ENCODE results near the gene PALLD. TPM values are rescaled to one million over a fixed set of nuclear protein-coding genes. Genes with fewer than 3 reads are reported as not detected.

Gene PALLD
- total RNA-seq, 1 experiment from 2014 or later: 166 TPM

GRCh38 chr4:168825975-168826374, 329.1 kb downstream of the PALLD start:
- H3K27ac ChIP-seq (ENCODE audit: low read depth, low read length): no peak overlapping the region
- H3K9me2 ChIP-seq (ENCODE audit: insufficient read depth): no peaks in the 10 kb centered on the region
- ChIA-PET POLR2A (no interaction called here), RAD21 (ENCODE audit: low non-redundant PET in 1 of 2, low total read pairs in 2 of 2, uncharacterized antibody in 2 of 2, unreplicated experiment in 2 of 2) (no interaction called here), CTCF (no interaction called here)
- no peak overlapping the region for H3K4me2 ChIP-seq (ENCODE audit: low read length)
- ATAC-seq: no peak
- TF ChIP-seq POLR2A (IDR thresholded peaks at IDR 0.05; ENCODE audit: borderline replicate concordance, extremely low read depth, insufficient read depth, insufficient read length): no peak
- no TSS peak for BruUV-seq (replicated peaks)
- no peaks in the 10 kb centered on the region for H4K20me1 ChIP-seq (ENCODE audit: insufficient read depth)
- no peak for DNase-seq (ENCODE audit: low read depth, low spot score)
- H3K9ac ChIP-seq (ENCODE audit: low read length): no peak overlapping the region
- H3K27me3 ChIP-seq (ENCODE audit: insufficient read depth, low read length): no peaks in the 10 kb centered on the region
- no peak overlapping the region for H3K4me3 ChIP-seq (replicated peaks in 1 of 2; ENCODE audit: low read depth in 1 of 2, low read length in 2 of 2)
- H3K9me3 ChIP-seq (ENCODE audit: control insufficient read depth in 1 of 2, insufficient read depth in 1 of 2, low read depth in 1 of 2, low read length in 2 of 2): no peaks in the 10 kb centered on the region
- no peaks in the 10 kb centered on the region for H3K79me2 ChIP-seq (ENCODE audit: insufficient read depth, low read length)
- intact Hi-C loops (cut with micrococcal nuclease): no loop called here
- no peaks in the 10 kb centered on the region for H3K36me3 ChIP-seq (ENCODE audit: control insufficient read depth in 1 of 2, insufficient read depth in 2 of 2, low read length in 2 of 2)
- peaks cover 7 to 13% of the 10 kb centered on the region in 2 experiments; a peak in 3 of 4 replicates for H3K4me1 ChIP-seq (ENCODE audit: control insufficient read depth in 1 of 2, insufficient read depth in 2 of 2, low read length in 2 of 2)
- H2AFZ ChIP-seq (ENCODE audit: low read depth, low read length, poor library complexity, severe bottlenecking): no peak overlapping the region

- CTCF ChIA-PET: no interaction called here
- H3K27me3 ChIP-seq (ENCODE audit: insufficient read depth, low read length): no peaks in the 10 kb centered on the region
Measured at GRCh38 chr4:168826620-168827019, 329.8 kb downstream of the PALLD start.

More at GRCh38 chr4:168826620-168827019, 329.8 kb downstream of the PALLD start:
- Histone ChIP-seq H3K9me3 (ENCODE audit: control insufficient read depth in 1 of 2, insufficient read depth in 1 of 2, low read depth in 1 of 2, low read length in 2 of 2) (no peaks in the 10 kb centered on the region), H3K4me1 (ENCODE audit: control insufficient read depth in 1 of 2, insufficient read depth in 2 of 2, low read length in 2 of 2) (peaks cover 13 to 15% of the 10 kb centered on the region in 2 experiments; a peak in 3 of 4 replicates), H3K9ac (ENCODE audit: low read length) (no peak overlapping the region), H3K9me2 (ENCODE audit: insufficient read depth) (no peaks in the 10 kb centered on the region), H3K27ac (ENCODE audit: low read depth, low read length) (no peak overlapping the region), H3K4me3 (replicated peaks in 1 of 2; ENCODE audit: low read depth in 1 of 2, low read length in 2 of 2) (no peak overlapping the region), H3K36me3 (ENCODE audit: control insufficient read depth in 1 of 2, insufficient read depth in 2 of 2, low read length in 2 of 2) (no peaks in the 10 kb centered on the region), H3K79me2 (ENCODE audit: insufficient read depth, low read length) (no peaks in the 10 kb centered on the region), H4K20me1 (ENCODE audit: insufficient read depth) (no peaks in the 10 kb centered on the region), H2AFZ (ENCODE audit: low read depth, low read length, poor library complexity, severe bottlenecking) (no peak overlapping the region), H3K4me2 (ENCODE audit: low read length) (no peak overlapping the region)
- TF ChIP-seq CEBPB (IDR thresholded peaks at IDR 0.05; ENCODE audit: low read depth) (no peak), CBX3 (IDR thresholded peaks at IDR 0.05; ENCODE audit: low read depth) (no peak), RAD21 (IDR thresholded peaks at IDR 0.05; ENCODE audit: low read depth) (no peak), SRF (IDR thresholded peaks at IDR 0.05; ENCODE audit: low read depth) (no peak), TCF7L2 (IDR thresholded peaks at IDR 0.05; ENCODE audit: borderline replicate concordance, extremely low read depth, insufficient read depth, insufficient read length) (no peak), FOSL1 (IDR thresholded peaks at IDR 0.05; ENCODE audit: low read depth) (no peak), ZBTB33 (IDR thresholded peaks at IDR 0.05; ENCODE audit: extremely low read depth, insufficient replicate concordance, low read length) (no peak), MAX (IDR thresholded peaks at IDR 0.05) (no peak), SIN3A (IDR thresholded peaks at IDR 0.05; ENCODE audit: low read depth) (no peak), ZNF274 (IDR thresholded peaks at IDR 0.05; ENCODE audit: low read depth, low read length) (no peak)
- POLR2A ChIA-PET: no interaction called here
- DNase-seq (ENCODE audit: low read depth, low spot score) (no peak), ATAC-seq (no peak)
- intact Hi-C loops (cut with micrococcal nuclease): no loop called here
- RAD21 ChIA-PET (ENCODE audit: low non-redundant PET in 1 of 2, low total read pairs in 2 of 2, uncharacterized antibody in 2 of 2, unreplicated experiment in 2 of 2): no interaction called here
- no TSS peak for BruUV-seq (replicated peaks)
